ENCODE measurements around the gene CHST11. TPM values are rescaled to one million over a fixed set of nuclear protein-coding genes. Genes with fewer than 3 reads are reported as not detected.

Gene CHST11
- total RNA-seq, 2 donors from 2014 or later, result 3.4 to 4.4 TPM

- ATAC-seq, result no peak
- intact Hi-C loops (cut with DNase I, micrococcal nuclease), result no loop called here
Measured at GRCh38 chr12:104627990-104628830, 171.5 kb downstream of the CHST11 start.

GRCh38 chr12:104628831-104629135 lies 172.0 kb downstream of the CHST11 start:
- DNase-seq (no peak), ATAC-seq (no peak)
- intact Hi-C loops (cut with DNase I, micrococcal nuclease), result no loop called here

More at GRCh38 chr12:104627990-104628830, 171.5 kb downstream of the CHST11 start:
- DNase-seq, result no peak

GRCh38 chr12:104630230-104630670 lies 173.5 kb downstream of the CHST11 start:
- DNase-seq (no peak), ATAC-seq (no peak)
- intact Hi-C loops (cut with DNase I, micrococcal nuclease), result no loop called here

GRCh38 chr12:104631867-104632266 lies 175.1 kb downstream of the CHST11 start:
- no peak for DNase-seq
- intact Hi-C loops (cut with DNase I, micrococcal nuclease), result no loop called here
- no peak for ATAC-seq

- intact Hi-C loops (cut with DNase I, micrococcal nuclease), result no loop called here
- ATAC-seq (no peak), DNase-seq (no peak)
Measured at GRCh38 chr12:104632724-104633201, 176.0 kb downstream of the CHST11 start.

DNA sequence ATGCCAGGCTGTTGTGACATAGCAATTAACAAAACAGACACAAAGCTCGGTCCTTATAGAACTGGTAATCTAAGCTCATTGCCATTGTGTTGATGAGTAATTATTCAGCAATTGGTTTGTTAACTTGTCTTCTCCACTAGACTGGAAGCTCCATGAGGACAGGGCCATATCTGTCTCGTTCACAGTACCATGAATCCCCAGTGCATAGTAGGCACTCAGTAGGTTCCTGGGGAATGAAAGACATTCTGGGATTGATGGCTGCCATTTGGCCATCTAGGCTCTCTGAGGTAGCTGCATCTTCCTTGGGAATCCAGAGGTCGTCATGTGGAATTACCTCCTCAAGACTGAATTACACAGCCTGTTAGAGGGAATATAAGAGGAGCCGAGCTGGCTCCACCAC lies 177.3 kb downstream of the CHST11 start:
- ATAC-seq (no peak), DNase-seq (no peak)
- intact Hi-C loops (cut with DNase I, micrococcal nuclease), result no loop called here

- intact Hi-C loops (cut with DNase I, micrococcal nuclease), result no loop called here
- no peak for DNase-seq
- ATAC-seq, result no peak
Measured at GRCh38 chr12:104634852-104635251, 178.1 kb downstream of the CHST11 start.

DNA sequence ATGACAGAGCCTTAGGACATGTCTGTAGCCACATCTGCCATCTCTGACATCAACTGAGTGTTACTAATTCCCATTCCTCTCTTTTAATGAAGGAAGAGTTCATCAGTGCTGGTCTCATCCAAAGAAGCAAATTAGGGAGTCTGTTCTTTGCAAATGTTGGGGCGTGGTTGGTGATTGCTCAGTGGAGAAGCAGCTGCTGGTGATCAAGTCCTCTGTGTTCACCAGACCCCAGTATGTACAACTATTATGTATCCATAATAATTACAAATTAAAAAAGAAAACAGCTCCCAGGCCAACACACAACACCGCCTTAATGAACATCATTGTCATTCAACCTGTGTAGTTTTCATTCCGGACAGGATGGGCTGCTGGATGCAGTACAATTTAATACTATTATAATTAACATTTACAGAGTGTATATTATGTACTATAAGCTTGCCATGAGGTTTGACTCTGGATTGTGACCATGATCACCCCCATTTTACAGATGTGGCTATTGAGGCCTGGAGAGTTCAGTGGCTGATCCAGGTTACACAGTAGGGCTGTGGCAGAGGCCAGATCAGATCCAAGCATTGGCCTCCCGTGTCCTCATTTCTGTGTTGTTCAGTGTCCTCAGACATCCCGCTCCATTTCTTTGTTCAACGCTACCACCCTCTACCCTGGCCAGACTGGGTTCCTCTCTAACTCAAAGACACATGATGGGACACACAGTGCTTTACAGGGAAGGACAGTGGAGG lies 179.0 kb downstream of the CHST11 start:
- ATAC-seq, result no peak

GRCh38 chr12:104636496-104636895 lies 179.7 kb downstream of the CHST11 start:
- ATAC-seq (no peak), DNase-seq (no peak)
- intact Hi-C loops (cut with DNase I, micrococcal nuclease), result no loop called here

More for the DNA sequence above, 179.0 kb downstream of the CHST11 start:
- DNase-seq, result no peak
- intact Hi-C loops (cut with DNase I, micrococcal nuclease), result no loop called here

- intact Hi-C loops (cut with DNase I, micrococcal nuclease), result no loop called here
- no peak for DNase-seq
- no peak for ATAC-seq
Measured at GRCh38 chr12:104637604-104638003, 180.9 kb downstream of the CHST11 start.

- intact Hi-C loops (cut with DNase I, micrococcal nuclease), result no loop called here
- ATAC-seq (no peak), DNase-seq (no peak)
Measured at GRCh38 chr12:104638218-104638850, 181.6 kb downstream of the CHST11 start.

DNA sequence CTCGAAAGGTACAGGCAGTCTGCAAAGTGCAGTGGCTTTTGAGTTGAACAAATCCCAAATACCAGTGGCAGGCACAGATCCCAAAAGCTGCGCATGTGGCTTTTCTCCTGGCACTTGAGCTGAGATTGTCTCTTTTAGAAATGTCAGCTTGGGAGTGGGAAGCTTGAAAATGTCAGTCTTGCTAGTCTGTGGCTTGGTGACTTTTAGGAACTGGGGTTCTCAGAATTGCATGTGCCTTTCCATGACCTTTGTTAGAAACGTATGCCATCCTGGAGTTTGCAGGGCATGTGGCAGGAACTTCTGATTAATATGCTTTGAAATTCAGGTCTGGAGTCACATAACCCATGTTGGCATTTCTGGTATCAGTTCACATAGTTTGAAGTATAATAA lies 182.1 kb downstream of the CHST11 start:
- DNase-seq (no peak), ATAC-seq (no peak)
- intact Hi-C loops (cut with DNase I, micrococcal nuclease), result no loop called here

DNA sequence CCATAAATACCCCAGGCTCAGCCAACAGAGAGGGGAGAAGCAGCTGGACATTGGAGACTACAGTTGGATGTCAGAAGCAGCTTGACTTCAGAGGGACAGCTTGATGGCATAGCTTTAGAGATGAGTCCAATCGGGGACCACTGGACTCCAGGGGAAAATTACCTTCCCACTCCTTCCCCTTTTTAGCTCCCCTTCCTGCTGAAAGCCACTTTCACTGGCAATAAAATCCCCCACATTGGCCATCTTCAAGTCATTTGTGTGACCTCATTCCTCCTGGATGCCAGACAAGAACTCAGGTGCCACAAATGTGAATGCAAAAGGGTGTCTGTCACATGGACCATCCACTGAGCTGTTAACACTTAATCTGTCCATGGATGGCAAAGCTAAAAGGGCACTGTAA lies 184.2 kb downstream of the CHST11 start:
- ATAC-seq, result no peak
- DNase-seq, result no peak
- intact Hi-C loops (cut with DNase I, micrococcal nuclease), result no loop called here

DNA sequence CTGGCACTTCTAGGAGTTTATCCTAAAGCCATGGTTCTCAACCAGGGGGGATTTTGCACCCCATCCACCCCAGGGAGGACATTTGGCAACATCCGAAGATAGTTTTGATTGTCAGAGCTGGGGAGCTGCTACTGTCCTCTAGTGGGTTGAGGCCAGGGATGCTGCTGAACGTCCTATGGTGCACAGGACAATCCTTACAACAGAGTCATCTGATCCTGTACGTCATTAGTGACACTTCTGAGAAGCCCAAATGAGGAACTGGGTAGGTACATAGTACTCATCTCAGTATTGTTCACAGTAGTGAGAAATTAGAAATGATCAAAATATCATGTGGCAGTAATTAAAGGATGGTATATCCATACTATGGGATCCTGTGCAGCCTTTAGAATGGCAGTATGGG lies 185.1 kb downstream of the CHST11 start:
- peak in 1 of 2 donors; percentile 19 for DNase-seq
- no peak for ATAC-seq
- intact Hi-C loops (cut with DNase I, micrococcal nuclease), result no loop called here

DNA sequence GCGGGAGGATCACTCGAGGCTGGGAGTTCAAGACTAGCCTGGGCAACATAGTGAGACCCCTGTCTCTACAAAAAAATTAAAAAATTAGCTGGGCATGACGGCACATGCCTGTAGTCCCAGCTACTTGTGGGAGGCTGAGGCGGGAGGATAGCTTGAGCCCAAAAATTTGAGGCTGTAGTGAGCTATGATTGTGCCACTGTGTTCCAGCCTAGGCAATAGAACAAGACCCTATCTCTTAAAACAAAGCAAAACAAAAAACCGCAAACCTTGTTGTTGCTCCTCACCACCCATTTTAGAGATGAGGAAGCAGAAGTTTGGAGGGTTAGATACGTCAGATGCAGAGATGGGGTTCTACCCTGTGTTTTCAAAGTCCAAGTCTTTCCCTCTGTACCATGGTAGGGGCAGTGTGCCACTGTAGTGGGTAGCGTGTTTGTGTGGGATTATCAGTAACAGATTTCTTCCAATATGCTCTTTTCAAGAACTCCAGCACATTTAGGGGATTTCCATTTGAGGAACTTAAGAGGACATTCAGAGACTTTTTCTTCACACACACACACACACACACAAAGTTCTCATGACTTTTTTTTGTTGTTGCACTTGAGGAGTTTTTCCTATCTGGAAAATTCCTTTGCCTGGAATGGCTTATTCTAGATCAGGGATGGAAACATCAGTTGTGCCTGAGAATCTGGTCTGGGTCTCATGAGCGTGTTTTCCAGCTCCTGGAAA lies 186.5 kb downstream of the CHST11 start:
- intact Hi-C loops (cut with DNase I, micrococcal nuclease), result no loop called here
- ATAC-seq, result no peak

GRCh38 chr12:104643819-104644669 lies 187.3 kb downstream of the CHST11 start:
- intact Hi-C loops (cut with DNase I, micrococcal nuclease), result no loop called here
- DNase-seq, result peak in 1 of 2 donors; percentile 27
- ATAC-seq, result no peak

More for the DNA sequence above, 186.5 kb downstream of the CHST11 start:
- DNase-seq, result no peak

DNA sequence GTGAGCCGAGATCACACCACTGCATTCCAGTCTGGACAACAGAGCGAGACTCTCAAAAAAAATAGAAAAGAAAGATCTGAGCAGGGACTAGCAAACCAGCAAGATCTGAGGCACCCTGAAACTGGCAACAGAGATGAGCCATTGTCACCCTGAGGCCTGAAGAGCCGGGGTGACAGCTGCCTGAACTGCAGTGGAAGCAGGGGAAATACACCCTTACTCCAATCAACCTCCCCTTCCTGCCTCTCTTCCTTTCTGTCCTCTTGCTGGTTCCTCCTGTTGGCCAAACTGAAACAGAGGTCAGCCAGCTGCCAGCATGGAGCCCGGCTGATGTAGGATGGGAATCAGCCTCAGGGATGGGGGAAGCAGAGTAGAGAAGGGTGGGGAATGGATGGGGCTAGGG lies 192.0 kb downstream of the CHST11 start:
- intact Hi-C loops (cut with DNase I, micrococcal nuclease), result no loop called here
- no peak for ATAC-seq

GRCh38 chr12:104649217-104649824 lies 192.6 kb downstream of the CHST11 start:
- no peak for DNase-seq
- ATAC-seq, result no peak
- intact Hi-C loops (cut with DNase I, micrococcal nuclease), result no loop called here

More for the DNA sequence above, 192.0 kb downstream of the CHST11 start:
- no peak for DNase-seq
